ENCODE data around the gene WWOX. TPM values are rescaled to one million over a fixed set of nuclear protein-coding genes. Genes with fewer than 3 reads are reported as not detected.

WWOX gene
- total RNA-seq, 3 donors from 2014 or later (not counting 1 experiment from before 2014, with no cell fraction given): 21.0 to 29.8 (median 27.0) TPM

- Histone ChIP-seq H3K27me3 (ENCODE audit: control insufficient read depth, insufficient read depth, low read length) (no peaks in the 10 kb centered on the region), H3K9me3 (ENCODE audit: control insufficient read depth, insufficient read depth, low read length) (no peaks in the 10 kb centered on the region), H3K36me3 (ENCODE audit: control insufficient read depth, insufficient read depth, low read length) (no peaks in the 10 kb centered on the region), H3K4me1 (ENCODE audit: control insufficient read depth, insufficient read depth, low read length) (peaks cover 2% of the 10 kb centered on the region), H3K27ac (ENCODE audit: low read length) (no peak overlapping the region), H3K4me3 (ENCODE audit: low read length) (no peak overlapping the region)
- peaks cover 6 to 7% of the 10 kb centered on the region in 2 donors for H3K4me1 Mint-ChIP-seq
- no peaks in the 10 kb centered on the region for H3K27me3 Mint-ChIP-seq (ENCODE audit: low read depth in 2 of 2)
- peaks cover 0 to 3% of the 10 kb centered on the region in 2 donors for H3K9me3 Mint-ChIP-seq
- DNase-seq (no peak), ATAC-seq (no peak)
- peaks cover 4% of the 10 kb centered on the region for H3K36me3 Mint-ChIP-seq
- TF ChIP-seq CTCF (IDR thresholded peaks at IDR 0.05): no peak
- H3K4me3 Mint-ChIP-seq: no peak overlapping the region
- intact Hi-C loops (cut with micrococcal nuclease): no loop called here
- no peak overlapping the region for H3K27ac Mint-ChIP-seq
- WGBS (ENCODE audit: insufficient coverage): no CpG with 5 or more reads among the region's 2 CpGs
Observed at GRCh38 chr16:78433116-78433515, 333.7 kb downstream of the WWOX start.

- no peaks in the 10 kb centered on the region for H3K4me1 Mint-ChIP-seq
- H3K27me3 Mint-ChIP-seq (ENCODE audit: low read depth in 2 of 2): no peaks in the 10 kb centered on the region
Observed at GRCh38 chr16:78434401-78434800, 334.9 kb downstream of the WWOX start.

GRCh38 chr16:78435260-78435659, 335.8 kb downstream of the WWOX start:
- H3K4me1 Mint-ChIP-seq: no peaks in the 10 kb centered on the region
- Histone ChIP-seq H3K4me1 (ENCODE audit: control insufficient read depth, insufficient read depth, low read length) (no peaks in the 10 kb centered on the region), H3K36me3 (ENCODE audit: control insufficient read depth, insufficient read depth, low read length) (no peaks in the 10 kb centered on the region), H3K27ac (ENCODE audit: low read length) (no peak overlapping the region), H3K4me3 (ENCODE audit: low read length) (no peak overlapping the region), H3K9me3 (ENCODE audit: control insufficient read depth, insufficient read depth, low read length) (no peaks in the 10 kb centered on the region), H3K27me3 (ENCODE audit: control insufficient read depth, insufficient read depth, low read length) (no peaks in the 10 kb centered on the region)
- TF ChIP-seq CTCF (IDR thresholded peaks at IDR 0.05): no peak
- intact Hi-C loops (cut with micrococcal nuclease): no loop called here
- WGBS (ENCODE audit: insufficient coverage): 96% methylated on average over 4 of the region's 4 CpGs
- H3K36me3 Mint-ChIP-seq: no peaks in the 10 kb centered on the region
- no peak overlapping the region for H3K27ac Mint-ChIP-seq
- no peaks in the 10 kb centered on the region for H3K27me3 Mint-ChIP-seq (ENCODE audit: low read depth in 2 of 2)
- no peak for ATAC-seq
- H3K4me3 Mint-ChIP-seq: no peak overlapping the region
- no peaks in the 10 kb centered on the region for H3K9me3 Mint-ChIP-seq
- DNase-seq: no peak

More at GRCh38 chr16:78434401-78434800, 334.9 kb downstream of the WWOX start:
- Mint-ChIP-seq H3K27ac (no peak overlapping the region), H3K4me3 (no peak overlapping the region), H3K36me3 (peaks cover 4% of the 10 kb centered on the region), H3K9me3 (peaks cover 0 to 3% of the 10 kb centered on the region in 2 donors)
- no peaks in the 10 kb centered on the region for H3K4me1 ChIP-seq (ENCODE audit: control insufficient read depth, insufficient read depth, low read length)
- H3K27me3 ChIP-seq (ENCODE audit: control insufficient read depth, insufficient read depth, low read length): no peaks in the 10 kb centered on the region
- no peak for TF ChIP-seq CTCF (IDR thresholded peaks at IDR 0.05)
- no peak overlapping the region for H3K4me3 ChIP-seq (ENCODE audit: low read length)
- ATAC-seq: no peak
- no peak overlapping the region for H3K27ac ChIP-seq (ENCODE audit: low read length)
- no peaks in the 10 kb centered on the region for H3K9me3 ChIP-seq (ENCODE audit: control insufficient read depth, insufficient read depth, low read length)
- no peak for DNase-seq
- intact Hi-C loops (cut with micrococcal nuclease): no loop called here
- WGBS (ENCODE audit: insufficient coverage): 93% methylated on average over 2 of the region's 4 CpGs
- no peaks in the 10 kb centered on the region for H3K36me3 ChIP-seq (ENCODE audit: control insufficient read depth, insufficient read depth, low read length)

GRCh38 chr16:78436023-78436422, 336.6 kb downstream of the WWOX start:
- Mint-ChIP-seq H3K27ac (no peak overlapping the region), H3K9me3 (no peaks in the 10 kb centered on the region), H3K4me1 (no peaks in the 10 kb centered on the region), H3K36me3 (no peaks in the 10 kb centered on the region), H3K4me3 (no peak overlapping the region), H3K27me3 (ENCODE audit: low read depth in 2 of 2) (no peaks in the 10 kb centered on the region)
- no peaks in the 10 kb centered on the region for H3K27me3 ChIP-seq (ENCODE audit: control insufficient read depth, insufficient read depth, low read length)
- H3K4me3 ChIP-seq (ENCODE audit: low read length): no peak overlapping the region
- H3K36me3 ChIP-seq (ENCODE audit: control insufficient read depth, insufficient read depth, low read length): no peaks in the 10 kb centered on the region
- ATAC-seq: no peak
- no peak for DNase-seq
- no peaks in the 10 kb centered on the region for H3K4me1 ChIP-seq (ENCODE audit: control insufficient read depth, insufficient read depth, low read length)
- no peak for TF ChIP-seq CTCF (IDR thresholded peaks at IDR 0.05)
- WGBS (ENCODE audit: insufficient coverage): 92% methylated on average over 10 of the region's 10 CpGs
- intact Hi-C loops (cut with micrococcal nuclease): loop anchor here (2.0 kb wide), 1 partner anchor 313 kb away; no protein-coding TSS in a partner anchor
- no peak overlapping the region for H3K27ac ChIP-seq (ENCODE audit: low read length)
- no peaks in the 10 kb centered on the region for H3K9me3 ChIP-seq (ENCODE audit: control insufficient read depth, insufficient read depth, low read length)

Data from natural killer cell (primary cell).